GM18498 (cell line): Measurements from ENCODE around the gene ZNF616.
A peak's percentile ranks its signal among the peaks of the same experiment; 100 is the strongest.

Source experiments
- ATAC-seq: cut with Tn5 transposase; IDR thresholded peaks from one replicate; pipeline ENCODE4 v1.9.1; 2021; ENCODE audit warnings: mild to moderate bottlenecking, moderate library complexity; ENCODE audit not compliant: unreplicated experiment

Gene ZNF616

GRCh38 chr19:52139252-52140031, at the start of gene ZNF616:
Gene ZNF616, minus strand, starts transcription at chr19:52139938. Its CDS starts 9,426 bp downstream, at chr19:52130512.
- ATAC-seq: peak; percentile 77

GRCh38 chr19:52188822-52189734, 49.3 kb upstream of the ZNF616 start:
- ATAC-seq: peak; percentile 10

GRCh38 chr19:52187407-52187806, 47.7 kb upstream of the ZNF616 start:
- no peak for ATAC-seq

GRCh38 chr19:52176574-52176973, 36.8 kb upstream of the ZNF616 start:
- ATAC-seq: no peak

GRCh38 chr19:52172347-52172746, 32.6 kb upstream of the ZNF616 start:
- no peak for ATAC-seq

GRCh38 chr19:52171321-52172169, 31.8 kb upstream of the ZNF616 start, which contains the start of gene ZNF836:
Gene ZNF836, minus strand, starts transcription at chr19:52171621. Its CDS starts 3,549 bp downstream, at chr19:52168072.
- ATAC-seq: peak; percentile 87

- ATAC-seq: peak; percentile 37
Observed at GRCh38 chr19:52170863-52171320, 31.2 kb upstream of the ZNF616 start.

GRCh38 chr19:52170304-52170703, 30.6 kb upstream of the ZNF616 start:
- no peak for ATAC-seq

GRCh38 chr19:52155596-52156359, 16.0 kb upstream of the ZNF616 start:
- no peak for ATAC-seq

- ATAC-seq: no peak
Observed at GRCh38 chr19:52148256-52148655, 8.5 kb upstream of the ZNF616 start.

GRCh38 chr19:52142001-52142595, 2.4 kb upstream of the ZNF616 start:
- no peak for ATAC-seq

- ATAC-seq: no peak
Observed at GRCh38 chr19:52141203-52141602, 1.5 kb upstream of the ZNF616 start.

GRCh38 chr19:52140032-52140710, 433 bp upstream of the ZNF616 start:
- peak; percentile 97 for ATAC-seq

- ATAC-seq: no peak
Observed at GRCh38 chr19:52138983-52139251, 821 bp downstream of the ZNF616 start.

- no peak for ATAC-seq
Observed at GRCh38 chr19:52138278-52138982, 1.3 kb downstream of the ZNF616 start.

- ATAC-seq: no peak
Observed at GRCh38 chr19:52120286-52120685, 19.5 kb downstream of the ZNF616 start.

GRCh38 chr19:52115526-52116053, 24.1 kb downstream of the ZNF616 start:
- ATAC-seq: no peak

- ATAC-seq: no peak
Observed at GRCh38 chr19:52114691-52115090, 25.0 kb downstream of the ZNF616 start.
